Measurements from ENCODE around the gene PHF21A.

Gene PHF21A

DNA sequence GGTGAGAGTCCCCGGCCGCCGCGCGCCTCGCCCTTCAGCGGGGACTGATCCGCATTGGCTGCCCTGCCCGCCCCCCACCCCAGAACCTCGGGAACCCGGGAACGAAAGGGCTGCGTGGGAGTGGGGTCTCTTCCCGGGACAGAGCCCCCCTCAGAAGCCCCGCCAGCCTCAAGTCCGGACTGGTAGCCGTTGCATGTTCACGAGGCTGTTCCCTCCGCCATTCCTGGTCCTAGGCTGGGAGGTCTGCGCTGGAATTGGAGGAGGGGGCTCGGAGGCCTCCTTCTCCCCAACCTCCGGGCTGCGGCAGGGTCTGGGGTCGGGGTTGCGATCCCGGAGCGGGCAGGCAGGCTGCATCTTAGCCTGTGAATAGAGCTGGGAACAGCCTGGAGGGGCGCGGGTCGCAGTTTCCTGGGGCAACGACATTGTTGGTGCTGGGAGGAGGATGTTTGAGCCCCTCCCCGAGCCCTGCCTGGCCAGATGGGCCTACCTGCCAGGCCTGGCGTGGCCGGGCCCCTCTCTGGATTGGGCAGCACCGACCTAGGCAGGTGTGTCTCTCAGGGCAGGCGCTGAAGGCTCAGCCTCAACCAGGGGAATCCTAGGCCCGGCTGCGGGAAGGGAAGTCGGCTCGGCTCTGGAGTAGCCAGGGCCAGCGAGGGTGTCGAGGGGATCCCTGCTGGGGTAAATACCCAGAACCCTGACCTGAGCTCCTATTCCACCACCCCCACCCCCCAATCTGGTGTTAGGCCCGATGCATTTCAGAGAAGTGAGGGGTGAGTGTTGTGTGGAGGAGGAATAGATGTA, 235.1 kb downstream of the PHF21A start:
- Histone ChIP-seq H3K4me3 (ENCODE audit: low read length, poor library complexity, severe bottlenecking) (peak overlapping the region; percentile 58), H3K4me2 (ENCODE audit: low read depth, low read length, poor library complexity, severe bottlenecking) (peak overlapping the region; percentile 41), H3K79me2 (ENCODE audit: insufficient read depth, low read length) (no peaks in the 10 kb centered on the region), H3F3A (ENCODE audit: low read depth) (no peaks in the 10 kb centered on the region), H3K4me1 (ENCODE audit: insufficient read depth, low read length, poor library complexity, severe bottlenecking) (no peaks in the 10 kb centered on the region), H3K9me3 (ENCODE audit: insufficient read depth, low read depth, low read length) (no peaks in the 10 kb centered on the region), H3K36me3 (ENCODE audit: insufficient read depth, low read length) (peaks cover 14% of the 10 kb centered on the region; the same call in 1 of the 2 replicates), H2AFZ (ENCODE audit: low read length) (no peak overlapping the region), H3K27me3 (ENCODE audit: insufficient read depth, low read length, poor library complexity, severe bottlenecking) (no peaks in the 10 kb centered on the region), H4K20me1 (ENCODE audit: insufficient read depth, low read length, poor library complexity, severe bottlenecking) (peaks cover 4% of the 10 kb centered on the region), H3K9me2 (replicated peaks; ENCODE audit: low read depth, low read length) (no peaks in the 10 kb centered on the region), H3K9ac (ENCODE audit: low read depth, low read length, poor library complexity, severe bottlenecking) (no peak overlapping the region)
- TF ChIP-seq, protein P1, sequence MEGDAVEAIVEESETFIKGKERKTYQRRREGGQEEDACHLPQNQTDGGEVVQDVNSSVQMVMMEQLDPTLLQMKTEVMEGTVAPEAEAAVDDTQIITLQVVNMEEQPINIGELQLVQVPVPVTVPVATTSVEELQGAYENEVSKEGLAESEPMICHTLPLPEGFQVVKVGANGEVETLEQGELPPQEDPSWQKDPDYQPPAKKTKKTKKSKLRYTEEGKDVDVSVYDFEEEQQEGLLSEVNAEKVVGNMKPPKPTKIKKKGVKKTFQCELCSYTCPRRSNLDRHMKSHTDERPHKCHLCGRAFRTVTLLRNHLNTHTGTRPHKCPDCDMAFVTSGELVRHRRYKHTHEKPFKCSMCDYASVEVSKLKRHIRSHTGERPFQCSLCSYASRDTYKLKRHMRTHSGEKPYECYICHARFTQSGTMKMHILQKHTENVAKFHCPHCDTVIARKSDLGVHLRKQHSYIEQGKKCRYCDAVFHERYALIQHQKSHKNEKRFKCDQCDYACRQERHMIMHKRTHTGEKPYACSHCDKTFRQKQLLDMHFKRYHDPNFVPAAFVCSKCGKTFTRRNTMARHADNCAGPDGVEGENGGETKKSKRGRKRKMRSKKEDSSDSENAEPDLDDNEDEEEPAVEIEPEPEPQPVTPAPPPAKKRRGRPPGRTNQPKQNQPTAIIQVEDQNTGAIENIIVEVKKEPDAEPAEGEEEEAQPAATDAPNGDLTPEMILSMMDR (conservative IDR thresholded peaks at IDR 0.05; ENCODE audit: low read length), result no peak
- TF ChIP-seq EZH2phosphoT487 (IDR thresholded peaks at IDR 0.05; ENCODE audit: borderline replicate concordance), result no peak

DNA sequence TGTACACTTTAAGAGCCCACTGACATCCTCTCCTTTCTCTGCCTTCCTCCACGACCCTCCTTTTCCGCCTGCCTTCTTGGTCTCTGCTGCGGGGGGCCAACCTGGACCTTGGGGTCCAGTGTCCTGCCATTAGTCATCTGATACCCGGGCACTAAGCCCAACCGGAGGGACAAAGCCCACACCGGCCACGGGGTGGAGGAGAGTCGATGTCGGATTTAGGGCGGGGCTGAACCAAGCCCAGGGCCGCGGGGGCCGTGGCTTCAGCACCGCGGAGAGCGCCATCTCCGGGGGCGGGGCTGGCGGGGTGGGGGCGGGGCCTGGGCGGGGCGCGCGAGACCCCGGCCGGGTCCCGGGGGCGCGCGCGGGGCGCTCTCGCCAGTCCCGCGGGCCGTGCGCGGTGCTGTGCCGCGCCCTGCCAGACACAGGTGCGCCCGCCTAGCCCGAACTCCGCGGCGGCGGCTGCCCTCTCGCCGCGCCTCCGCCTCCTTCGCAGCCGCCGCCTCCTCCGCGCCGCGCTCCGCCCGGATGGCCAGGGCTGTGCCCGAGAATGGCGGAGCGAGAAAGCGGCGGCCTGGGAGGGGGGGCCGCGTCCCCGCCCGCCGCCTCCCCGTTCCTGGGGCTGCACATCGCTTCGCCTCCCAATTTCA, 235.9 kb downstream of the PHF21A start, which contains the start of gene MAPK8IP1:
MAPK8IP1 (plus strand) TSS at position 378 of the 647 bp plus-strand sequence; CDS start at position 548, 170 bp downstream.
- Histone ChIP-seq H3K27me3 (ENCODE audit: insufficient read depth, low read length, poor library complexity, severe bottlenecking) (no peaks in the 10 kb centered on the region), H2AFZ (ENCODE audit: low read length) (no peak within 1 kb of the TSS), H3K9me2 (replicated peaks; ENCODE audit: low read depth, low read length) (no peaks in the 10 kb centered on the region), H3K4me3 (ENCODE audit: low read length, poor library complexity, severe bottlenecking) (peak within 1 kb of the TSS; percentile 58), H4K20me1 (ENCODE audit: insufficient read depth, low read length, poor library complexity, severe bottlenecking) (peaks cover 4% of the 10 kb centered on the region), H3K9ac (ENCODE audit: low read depth, low read length, poor library complexity, severe bottlenecking) (no peak within 1 kb of the TSS), H3K4me2 (ENCODE audit: low read depth, low read length, poor library complexity, severe bottlenecking) (peak within 1 kb of the TSS; percentile 54), H3F3A (ENCODE audit: low read depth) (no peaks in the 10 kb centered on the region), H3K4me1 (ENCODE audit: insufficient read depth, low read length, poor library complexity, severe bottlenecking) (no peaks in the 10 kb centered on the region), H3K79me2 (ENCODE audit: insufficient read depth, low read length) (no peaks in the 10 kb centered on the region), H3K9me3 (ENCODE audit: insufficient read depth, low read depth, low read length) (no peaks in the 10 kb centered on the region), H3K36me3 (ENCODE audit: insufficient read depth, low read length) (peaks cover 22% of the 10 kb centered on the region; the same call in 1 of the 2 replicates)
- no peak for TF ChIP-seq EZH2phosphoT487 (IDR thresholded peaks at IDR 0.05; ENCODE audit: borderline replicate concordance)

DNA sequence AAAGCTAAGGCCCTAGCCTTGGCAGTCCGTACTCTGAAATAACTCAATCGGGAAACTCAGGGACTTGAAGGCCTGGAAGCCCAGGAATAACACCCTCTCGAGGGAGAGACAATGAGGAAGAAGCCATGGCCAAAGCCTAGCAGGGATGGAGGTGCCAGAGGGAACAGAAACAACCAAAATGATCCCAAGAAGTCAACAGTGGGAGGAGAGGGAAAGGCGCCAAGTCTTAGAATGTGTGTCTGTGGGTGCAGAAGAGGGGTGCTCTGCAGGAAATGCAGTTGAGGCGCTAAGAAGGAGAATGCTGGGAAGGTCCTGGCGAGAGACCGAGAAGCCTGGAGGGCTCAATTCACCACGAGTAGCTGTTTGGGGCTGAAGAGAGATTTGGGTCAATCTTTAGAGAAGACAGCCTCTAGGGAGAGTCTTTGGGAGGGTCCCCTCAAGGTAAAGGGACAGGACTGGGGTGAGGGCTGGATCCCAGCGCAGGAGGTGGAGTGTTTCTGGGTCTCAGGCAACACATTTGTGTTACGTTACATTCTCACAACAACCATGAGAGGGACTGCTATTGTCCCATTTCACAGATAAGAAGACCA, 236.6 kb downstream of the PHF21A start:
- peaks cover 4% of the 10 kb centered on the region for H4K20me1 ChIP-seq (ENCODE audit: insufficient read depth, low read length, poor library complexity, severe bottlenecking)
- TF ChIP-seq, protein P1 (conservative IDR thresholded peaks at IDR 0.05; ENCODE audit: low read length), result no peak
- no peak for TF ChIP-seq EZH2phosphoT487 (IDR thresholded peaks at IDR 0.05; ENCODE audit: borderline replicate concordance)
- peaks cover 27% of the 10 kb centered on the region; the same call in 1 of the 2 replicates for H3K36me3 ChIP-seq (ENCODE audit: insufficient read depth, low read length)
- H3K9me2 ChIP-seq (replicated peaks; ENCODE audit: low read depth, low read length), result no peaks in the 10 kb centered on the region
- H3K4me1 ChIP-seq (ENCODE audit: insufficient read depth, low read length, poor library complexity, severe bottlenecking), result no peaks in the 10 kb centered on the region
- H3K27me3 ChIP-seq (ENCODE audit: insufficient read depth, low read length, poor library complexity, severe bottlenecking), result no peaks in the 10 kb centered on the region
- H3K9ac ChIP-seq (ENCODE audit: low read depth, low read length, poor library complexity, severe bottlenecking), result no peak overlapping the region
- no peaks in the 10 kb centered on the region for H3K9me3 ChIP-seq (ENCODE audit: insufficient read depth, low read depth, low read length)
- no peaks in the 10 kb centered on the region for H3K79me2 ChIP-seq (ENCODE audit: insufficient read depth, low read length)
- H3K4me3 ChIP-seq (ENCODE audit: low read length, poor library complexity, severe bottlenecking), result peak overlapping the region; percentile 28
- peak overlapping the region; percentile 54 for H3K4me2 ChIP-seq (ENCODE audit: low read depth, low read length, poor library complexity, severe bottlenecking)
- H2AFZ ChIP-seq (ENCODE audit: low read length), result no peak overlapping the region
- H3F3A ChIP-seq (ENCODE audit: low read depth), result no peaks in the 10 kb centered on the region
